CD14-positive monocyte (primary cell): ENCODE data around the gene IFNA1. TPM values are rescaled to one million over a fixed set of nuclear protein-coding genes. Genes with fewer than 3 reads are reported as not detected.

Experiments used
- DNase-seq, 3 donors: peaks; one replicate each; pipeline ENCODE4 v3.0.0-alpha.2; 2011 to 2022
- H2AFZ ChIP-seq: 2 replicates; pipeline ENCODE4 v1.6.0; 2012; ENCODE audit warnings: mild to moderate bottlenecking, low read depth, low read length, inconsistent platforms; ENCODE audit not compliant: insufficient read depth, poor library complexity, severe bottlenecking
- H3K27ac ChIP-seq, 2 donors: 1 replicate in 1 of 2; 2 replicates in 1 of 2; pipeline ENCODE4 v1.5.1; 2012 to 2013; ENCODE audit warnings: low read length in 2 of 2, control low read depth in 1 of 2, inconsistent platforms in 1 of 2, low read depth in 1 of 2, mild to moderate bottlenecking in 1 of 2
- H3K27me3 ChIP-seq, 2 donors: one replicate each; pipeline versions ENCODE4 v1.6.0 to v1.6.1; 2011 to 2013; ENCODE audit warnings: low read length in 2 of 2; ENCODE audit not compliant: control insufficient read depth in 2 of 2, insufficient read depth in 2 of 2
- H3K36me3 ChIP-seq, 2 donors: replicated peaks in 1 of 2; 1 replicate in 1 of 2; 2 replicates in 1 of 2; pipeline versions ENCODE4 v1.5.1 to v1.6.1; 2012 to 2013; ENCODE audit warnings: low read length in 2 of 2, control low read depth in 1 of 2, inconsistent platforms in 1 of 2, mild to moderate bottlenecking in 1 of 2; ENCODE audit not compliant: insufficient read depth in 2 of 2, control insufficient read depth in 1 of 2
- H3K4me1 ChIP-seq, 2 donors: 1 replicate in 1 of 2; 2 replicates in 1 of 2; pipeline versions ENCODE4 v1.5.1 to v1.6.1; 2012 to 2013; ENCODE audit warnings: low read length in 2 of 2, control low read depth in 1 of 2, inconsistent platforms in 1 of 2, mild to moderate bottlenecking in 1 of 2, moderate library complexity in 1 of 2; ENCODE audit not compliant: insufficient read depth in 2 of 2, control insufficient read depth in 1 of 2
- H3K4me2 ChIP-seq: replicated peaks from 2 replicates; pipeline ENCODE3; 2012; ENCODE audit warnings: low read length, moderate library complexity, mild to moderate bottlenecking; ENCODE audit not compliant: poor library complexity, severe bottlenecking; ENCODE audit errors: extremely low read depth
- H3K4me3 ChIP-seq, 3 experiments: fragments of 200-600 bp in 1 of 3; sonication (generic) in 1 of 3; replicated peaks in 1 of 3; 1 replicate in 2 of 3; 2 replicates in 1 of 3; pipeline ENCODE4 v1.5.1; 2011 to 2013; ENCODE audit warnings: low read length in 3 of 3, mild to moderate bottlenecking in 3 of 3, control low read depth in 2 of 3, low read depth in 2 of 3, inconsistent platforms in 1 of 3, moderate library complexity in 1 of 3
- H3K79me2 ChIP-seq: 2 replicates; pipeline ENCODE4 v1.6.0; 2012; ENCODE audit warnings: mild to moderate bottlenecking, control low read depth, inconsistent platforms, low read length, moderate library complexity; ENCODE audit not compliant: insufficient read depth
- H3K9ac ChIP-seq: 2 replicates; pipeline ENCODE4 v1.6.0; 2017; ENCODE audit warnings: low read length, mild to moderate bottlenecking; ENCODE audit not compliant: insufficient read depth, poor library complexity, severe bottlenecking
- H3K9me3 ChIP-seq, 2 donors: replicated peaks in 1 of 2; 1 replicate in 1 of 2; 2 replicates in 1 of 2; pipeline versions ENCODE4 v1.5.1 to v1.6.1; 2012 to 2013; ENCODE audit warnings: low read length in 2 of 2, control low read depth in 1 of 2; ENCODE audit not compliant: control insufficient read depth in 1 of 2, insufficient read depth in 1 of 2
- H4K20me1 ChIP-seq: 2 replicates; pipeline ENCODE4 v1.6.0; 2012; ENCODE audit warnings: mild to moderate bottlenecking, low read length, control low read depth, moderate library complexity; ENCODE audit not compliant: insufficient read depth
- H3K27ac Mint-ChIP-seq, 7 donors: one replicate each; pipeline ENCODE4 v1.8.0; 2020; ENCODE audit warnings: mild to moderate bottlenecking in 7 of 7, mixed read lengths in 7 of 7, moderate library complexity in 6 of 7, inconsistent platforms in 2 of 7
- H3K27me3 Mint-ChIP-seq, 3 donors: one replicate each; pipeline ENCODE4 v1.8.0; 2021 to 2022; ENCODE audit warnings: low read depth in 3 of 3, mild to moderate bottlenecking in 3 of 3, mixed read lengths in 3 of 3, moderate library complexity in 3 of 3, inconsistent platforms in 1 of 3
- H3K36me3 Mint-ChIP-seq, 2 donors: one replicate each; pipeline ENCODE4 v1.8.0; 2020; ENCODE audit warnings: mixed read lengths in 2 of 2, inconsistent platforms in 1 of 2, mild to moderate bottlenecking in 1 of 2
- H3K4me1 Mint-ChIP-seq: one replicate; pipeline ENCODE4 v1.8.0; 2020; ENCODE audit warnings: mild to moderate bottlenecking, mixed read lengths
- H3K4me3 Mint-ChIP-seq, 2 donors: one replicate each; pipeline ENCODE4 v1.8.0; 2020; ENCODE audit warnings: mild to moderate bottlenecking in 2 of 2, mixed read lengths in 2 of 2, moderate library complexity in 1 of 2
- H3K9me3 Mint-ChIP-seq, 7 donors: one replicate each; pipeline ENCODE4 v1.8.0; 2020 to 2022; ENCODE audit warnings: mixed read lengths in 7 of 7, mild to moderate bottlenecking in 6 of 7, moderate library complexity in 6 of 7, inconsistent platforms in 2 of 7
- CTCF ChIP-seq: fragments of 200-600 bp; IDR thresholded peaks from one replicate; pipeline ENCODE4 v1.8.0; 2022; ENCODE audit warnings: antibody characterized with exemption, mild to moderate bottlenecking
- WGBS: methylation state at CpG from one replicate; pipeline ENCODE4 v1.1.5; 2013; ENCODE audit warnings: missing lambda C conversion rate; ENCODE audit not compliant: insufficient coverage; 5-methylcytosine and 5-hydroxymethylcytosine counted together
- intact Hi-C, 2 donors: fragments of 100-400 bp; cut with micrococcal nuclease; formaldehyde crosslinking; loops; one replicate each; pipeline versions ENCODE4 v1.15.0 to v1.15.1; 2023
- polyA plus RNA-seq, 3 donors: library from polyadenylated mRNA; depleted of rRNA in 1 of 3; unstranded in 2 of 3; stranded (reverse) in 1 of 3; fragments of 300-500 nt in 2 of 3; fragments of >200 nt in 1 of 3; fragmentation: Illumina TruSeq in 2 of 3; gene quantifications; 1 replicate in 2 of 3; 2 replicates in 1 of 3; pipeline ENCODE4 v1.2.3, GENCODE V29; 2012 to 2021

Gene IFNA1
- polyA plus RNA-seq, 3 donors: not detected

- Histone ChIP-seq H2AFZ (no peak overlapping the region), H3K27ac (no peak overlapping the region), H3K27me3 (peaks cover 3 to 4% of the 10 kb centered on the region in 2 donors), H3K9me3 (no peaks in the 10 kb centered on the region), H3K4me2 (no peak overlapping the region), H3K36me3 (no peaks in the 10 kb centered on the region), H3K79me2 (no peaks in the 10 kb centered on the region), H3K9ac (no peak overlapping the region), H4K20me1 (no peaks in the 10 kb centered on the region), H3K4me1 (peaks cover 9 to 19% of the 10 kb centered on the region in 2 donors), H3K4me3 (no peak overlapping the region)
- Mint-ChIP-seq H3K9me3 (peaks cover 0 to 3% (median 0%) of the 10 kb centered on the region in 7 donors), H3K4me3 (no peak overlapping the region), H3K4me1 (peaks cover 22% of the 10 kb centered on the region), H3K36me3 (no peaks in the 10 kb centered on the region), H3K27ac (no peak overlapping the region), H3K27me3 (peaks cover 16 to 25% (median 17%) of the 10 kb centered on the region in 3 donors)
- DNase-seq: no peak
- intact Hi-C loops: no loop called here
- 0% methylated on average over 1 of the region's 2 CpGs for WGBS
- no peak for TF ChIP-seq CTCF
Measured at GRCh38 chr9:21429191-21429590, 11.0 kb upstream of the IFNA1 start.

DNA sequence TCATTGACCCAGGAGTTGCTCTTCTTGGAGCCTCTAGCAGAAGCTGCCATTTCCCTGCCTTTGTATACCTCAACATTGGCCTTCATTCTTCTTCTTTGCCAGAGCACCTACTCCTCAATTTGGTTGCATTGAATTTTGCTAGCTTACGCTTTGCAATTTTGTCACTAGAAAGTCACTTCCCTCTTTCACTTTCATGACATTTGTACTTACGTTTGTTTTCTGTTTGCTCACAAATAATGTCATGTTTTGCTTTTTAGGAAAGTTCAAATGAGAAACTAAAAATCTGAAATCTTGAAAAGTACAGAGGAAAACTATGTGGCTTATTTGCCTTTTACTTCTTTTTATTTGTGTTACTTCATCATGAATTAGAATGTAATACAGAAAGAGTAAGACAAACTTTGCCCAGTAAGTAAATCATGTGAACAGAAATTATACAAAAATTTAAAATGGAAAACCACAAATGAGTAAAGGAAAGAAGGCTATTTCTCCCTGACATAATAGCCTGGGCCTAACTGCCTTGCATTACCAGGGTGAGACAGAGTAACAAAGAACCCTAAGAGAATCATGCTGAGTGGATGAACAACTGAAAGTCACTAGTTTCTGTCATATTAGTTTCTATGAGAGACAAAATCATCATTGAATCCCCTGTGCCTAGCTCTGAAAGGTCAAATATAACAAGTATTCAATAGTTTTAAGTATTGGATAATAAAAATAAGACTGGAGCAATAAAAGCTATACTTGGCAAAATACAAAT lies 7.4 kb upstream of the IFNA1 start:
- no peaks in the 10 kb centered on the region for H4K20me1 ChIP-seq
- no peaks in the 10 kb centered on the region for H3K9me3 ChIP-seq
- no peak for TF ChIP-seq CTCF
- H3K27me3 Mint-ChIP-seq: peaks cover 12 to 22% (median 13%) of the 10 kb centered on the region in 3 donors
- H3K4me3 ChIP-seq: no peak overlapping the region
- no peak overlapping the region for H2AFZ ChIP-seq
- no peaks in the 10 kb centered on the region for H3K79me2 ChIP-seq
- H3K9me3 Mint-ChIP-seq: peaks cover 0 to 1% (median 0%) of the 10 kb centered on the region in 7 donors
- H3K36me3 ChIP-seq: no peaks in the 10 kb centered on the region
- peaks cover 11 to 14% of the 10 kb centered on the region in 2 donors for H3K27me3 ChIP-seq
- no peak overlapping the region for H3K4me3 Mint-ChIP-seq
- H3K27ac ChIP-seq: no peak overlapping the region
- H3K36me3 Mint-ChIP-seq: no peaks in the 10 kb centered on the region
- intact Hi-C loops: no loop called here
- H3K4me1 ChIP-seq: peaks cover 9 to 19% of the 10 kb centered on the region in 2 donors
- peaks cover 21% of the 10 kb centered on the region for H3K4me1 Mint-ChIP-seq
- H3K9ac ChIP-seq: no peak overlapping the region
- peak overlapping the region; percentile 19 for H3K4me2 ChIP-seq
- 0% methylated on average over 1 of the region's 2 CpGs for WGBS
- H3K27ac Mint-ChIP-seq: no peak overlapping the region
- peak; percentile 17 to 24 (median 19) for DNase-seq
